GM19397 (cell line): ENCODE data around the gene WNT5B.

Experiments
- ATAC-seq: cut with Tn5 transposase; IDR thresholded peaks from one replicate; pipeline ENCODE4 v1.9.1; 2021; ENCODE audit warnings: mild to moderate bottlenecking, moderate library complexity; ENCODE audit not compliant: unreplicated experiment

The WNT5B gene

GRCh38 chr12:1628666-1629337 is at the start of gene WNT5B:
TSS of gene WNT5B (plus strand) at chr12:1629231. CDS start at chr12:1631355, 2,124 bp downstream.
- ATAC-seq, result no peak

GRCh38 chr12:1579651-1580435 is 49.2 kb upstream of the WNT5B start:
- ATAC-seq, result no peak

DNA sequence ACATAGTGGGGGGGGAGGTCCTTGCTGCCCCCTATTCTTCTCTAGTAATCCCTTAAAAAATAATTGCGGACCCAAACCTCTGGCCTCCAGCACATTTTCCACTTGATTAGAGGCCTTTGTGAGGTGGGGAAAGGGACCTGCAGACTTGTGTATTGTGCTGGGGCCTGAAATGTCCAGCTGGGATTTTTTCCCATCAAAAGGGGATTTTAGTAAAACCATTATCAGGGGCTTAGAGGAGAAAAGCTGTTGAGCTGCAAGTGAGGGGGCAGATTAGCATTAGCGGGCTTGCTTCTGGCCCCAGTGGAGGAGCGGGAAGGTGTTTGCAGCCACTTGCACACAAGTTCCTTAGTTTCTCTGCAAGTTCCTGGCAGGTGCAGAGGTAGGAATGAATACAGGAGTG is 48.5 kb upstream of the WNT5B start:
- ATAC-seq, result no peak

GRCh38 chr12:1581973-1582708 is 46.9 kb upstream of the WNT5B start:
- ATAC-seq, result no peak

DNA sequence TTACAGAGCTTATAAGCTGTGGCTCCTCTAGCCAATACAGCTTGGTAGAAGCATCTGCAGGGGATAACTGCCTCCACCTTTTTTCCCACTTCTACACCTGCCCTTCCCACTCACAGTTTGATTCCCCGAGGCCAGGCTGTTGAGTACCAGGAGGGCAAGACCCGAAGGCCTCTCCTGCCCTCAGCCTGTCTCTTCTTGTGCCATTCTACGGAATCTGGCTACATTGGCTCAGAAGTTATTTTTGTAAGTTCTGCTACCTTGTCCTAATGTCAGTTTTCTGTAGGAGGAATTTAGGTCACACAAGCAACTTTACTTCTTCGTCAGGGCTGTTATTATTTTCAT is 46.4 kb upstream of the WNT5B start:
- no peak for ATAC-seq

DNA sequence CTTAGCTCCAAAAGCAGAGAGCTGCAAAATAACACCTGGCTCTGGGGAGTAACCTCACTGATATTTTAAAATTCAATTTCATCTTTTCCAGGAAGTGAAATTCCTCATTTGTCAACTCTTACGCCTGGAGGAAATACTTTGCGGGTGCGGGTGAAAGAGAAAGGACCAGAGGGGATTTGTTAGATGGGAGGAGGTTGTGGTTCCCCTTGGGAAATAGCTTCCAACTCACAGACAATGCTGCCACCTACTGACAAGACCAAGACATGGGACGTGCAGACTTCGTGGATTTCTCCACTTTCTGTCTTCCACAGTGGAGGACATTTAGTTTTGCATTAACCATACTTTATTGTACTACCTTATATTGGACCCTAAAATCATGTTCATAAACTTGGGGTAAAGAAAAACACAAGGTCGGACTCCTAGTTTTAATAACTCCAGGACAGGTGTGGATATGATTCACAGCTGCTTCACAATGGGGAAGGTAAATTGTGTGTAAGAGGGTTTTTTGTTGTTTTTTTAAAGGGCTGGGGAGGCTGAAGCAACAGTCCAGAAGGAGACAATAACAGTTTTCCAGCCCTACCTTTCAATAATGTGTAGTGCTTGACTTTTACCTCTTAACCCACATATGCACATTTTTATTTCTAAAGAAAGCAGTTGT is 45.5 kb upstream of the WNT5B start:
- peak; percentile 56 for ATAC-seq

DNA sequence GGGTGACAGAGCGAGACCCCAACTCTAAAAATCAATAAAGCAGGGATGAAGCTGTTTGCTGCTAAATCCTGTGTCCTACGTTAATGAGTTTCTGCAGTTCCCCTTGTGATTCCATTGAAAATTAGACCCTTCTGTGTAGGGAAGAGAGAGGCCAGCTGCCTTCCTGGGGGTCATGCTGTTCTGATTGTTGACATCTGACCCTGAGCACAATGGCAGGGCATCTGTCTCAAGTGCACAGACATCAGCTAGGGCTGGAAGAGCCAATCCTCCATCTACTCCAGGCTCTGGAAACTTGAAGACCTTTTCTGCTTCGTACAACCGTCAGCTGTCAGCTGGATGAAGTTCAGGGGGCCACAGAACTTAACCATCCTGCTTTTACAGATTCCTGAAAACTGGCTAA is 44.7 kb upstream of the WNT5B start:
- no peak for ATAC-seq

DNA sequence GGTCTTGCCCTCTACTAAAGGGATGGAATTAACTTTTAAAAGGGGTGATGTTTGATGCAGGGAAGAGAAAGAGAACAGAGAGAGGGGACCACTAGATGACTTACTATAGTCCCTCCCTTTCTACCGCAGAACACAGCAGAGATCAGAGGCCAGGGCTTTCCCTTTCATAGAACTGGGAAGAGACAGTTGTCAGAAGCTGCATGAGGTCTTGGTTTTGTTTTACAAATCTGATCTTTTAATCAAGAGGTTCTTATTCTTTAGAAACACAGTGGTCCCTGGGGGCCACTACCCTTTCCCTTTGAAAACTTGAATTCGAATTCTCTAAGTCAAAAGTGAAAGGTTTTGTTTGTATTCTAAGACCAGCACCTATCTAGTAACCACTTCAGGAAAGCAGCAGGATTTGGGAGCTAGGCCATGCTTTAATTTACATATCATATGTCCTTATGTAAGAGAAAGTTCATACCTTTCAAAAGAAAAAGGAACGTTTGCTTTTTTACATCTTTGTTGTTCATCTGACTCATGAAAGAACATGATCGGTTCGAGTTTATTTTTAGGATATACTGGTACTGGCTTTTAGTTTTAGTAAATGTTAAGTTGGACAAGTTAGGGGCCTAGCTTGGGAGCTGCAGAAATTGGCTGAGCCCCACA is 41.0 kb upstream of the WNT5B start:
- no peak for ATAC-seq

GRCh38 chr12:1588575-1588947 is 40.5 kb upstream of the WNT5B start:
- no peak for ATAC-seq

DNA sequence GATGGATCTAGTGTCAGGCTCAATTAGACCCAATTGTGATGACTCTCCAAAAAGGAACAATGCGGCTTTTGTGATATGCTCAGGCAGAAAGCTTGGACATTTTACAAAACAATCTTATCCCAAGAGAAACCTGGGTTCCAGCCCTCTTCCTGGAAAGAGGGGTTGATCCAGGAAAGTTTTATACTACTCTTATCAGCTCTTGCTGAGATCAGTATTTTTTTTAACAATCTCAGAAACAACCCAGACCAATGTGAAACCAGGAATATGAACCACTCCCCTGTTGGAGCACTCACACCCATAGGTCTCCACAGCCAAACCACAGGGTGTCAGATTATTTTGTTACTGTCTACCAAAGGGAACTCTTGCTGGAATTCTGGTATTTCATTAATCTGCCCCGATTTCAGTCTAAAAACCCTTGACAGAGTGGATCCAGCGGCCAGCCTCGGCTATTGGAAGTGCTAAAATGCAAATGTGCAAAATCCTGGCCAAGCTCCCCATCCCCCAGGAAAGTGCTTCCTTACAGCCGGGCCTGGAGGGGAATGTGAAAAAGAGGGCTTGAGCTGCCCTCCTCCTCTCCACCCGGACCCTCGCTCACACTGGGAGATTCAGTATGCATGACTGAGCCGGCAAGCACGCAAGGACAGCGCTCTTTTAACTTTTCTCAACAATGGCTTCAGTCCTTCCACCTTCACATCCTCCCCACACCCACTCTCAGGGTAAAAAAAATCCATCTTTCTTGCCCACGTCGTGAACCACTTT is 38.6 kb upstream of the WNT5B start:
- no peak for ATAC-seq

DNA sequence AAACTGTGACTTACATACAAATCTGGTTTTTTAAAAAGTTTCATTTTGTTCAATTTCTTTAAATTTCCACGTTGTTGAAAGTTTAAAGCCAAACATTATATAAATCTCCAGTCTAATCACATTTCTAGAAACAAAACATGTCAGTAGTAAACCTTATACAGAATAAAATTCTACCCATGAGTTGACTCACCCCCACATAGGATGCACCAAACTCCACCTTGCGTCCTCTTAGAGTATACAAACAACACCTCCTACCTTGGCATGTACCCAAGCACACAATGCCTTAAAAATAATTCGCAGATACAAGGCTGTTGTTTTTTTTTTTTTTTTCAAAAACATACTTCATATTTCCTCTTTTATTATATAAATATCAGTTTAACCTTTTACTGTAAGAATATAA is 38.0 kb upstream of the WNT5B start:
- ATAC-seq, result no peak

DNA sequence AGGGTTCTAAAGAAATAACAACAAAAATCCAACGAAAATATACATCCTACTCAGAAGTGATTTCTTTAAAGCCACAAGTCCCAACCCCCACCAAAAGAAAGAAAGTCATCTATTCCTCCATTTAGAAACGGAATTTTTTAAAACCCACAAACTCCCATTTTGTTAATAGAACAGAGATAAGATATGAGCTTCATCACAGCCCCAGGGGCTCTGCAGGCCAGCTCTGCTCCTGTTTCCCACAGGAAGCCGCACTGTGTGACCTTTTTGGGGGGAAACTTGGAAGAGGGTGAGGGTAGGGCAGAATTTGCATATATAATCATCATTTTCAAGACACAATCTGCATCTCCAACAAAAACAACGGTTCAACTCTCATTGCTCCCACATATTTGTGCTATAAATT is 37.5 kb upstream of the WNT5B start:
- no peak for ATAC-seq

- no peak for ATAC-seq
Measured at GRCh38 chr12:1592444-1593173, 36.4 kb upstream of the WNT5B start.

GRCh38 chr12:1593174-1594005 is 35.6 kb upstream of the WNT5B start:
- peak; percentile 26 for ATAC-seq

DNA sequence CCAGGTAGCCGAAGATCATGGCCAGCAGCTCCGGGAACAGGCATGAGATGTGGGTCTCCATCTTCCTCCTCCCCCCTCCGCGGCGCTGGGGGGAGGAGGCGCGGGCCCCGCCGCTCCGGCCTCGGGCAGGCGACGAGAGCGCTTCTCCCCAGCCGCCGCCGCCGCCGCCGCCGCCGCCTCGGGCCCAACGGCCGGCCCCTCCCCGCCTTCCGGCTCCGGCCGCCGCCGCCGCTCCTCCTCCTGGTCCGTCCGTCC is 35.1 kb upstream of the WNT5B start:
- ATAC-seq, result peak; percentile 67

- ATAC-seq, result peak; percentile 67
Measured at GRCh38 chr12:1594261-1595025, 34.6 kb upstream of the WNT5B start, which contains the start of gene FBXL14. TSS of gene FBXL14 (minus strand) at chr12:1594581. CDS start at chr12:1594066, 515 bp downstream.

GRCh38 chr12:1595026-1595561 is 33.9 kb upstream of the WNT5B start:
- ATAC-seq, result no peak
